Heart left ventricle (tissue), 16 donors: ENCODE measurements around the gene OR51B2. TPM values are rescaled to one million over a fixed set of nuclear protein-coding genes. Genes with fewer than 3 reads are reported as not detected.

Experiments used
- ATAC-seq, 4 donors: fragments of 200-7000 bp; cut with Tn5 transposase; one replicate each; pipeline ENCODE4 v1.9.1; 2020 to 2022; ENCODE audit warnings: moderate library complexity in 4 of 4, mild to moderate bottlenecking in 3 of 4, moderate number of reproducible peaks in 1 of 4
- DNase-seq, 5 donors: peaks; one replicate each; pipeline ENCODE4 v3.0.0-alpha.2; 2020
- H3K27ac ChIP-seq, 12 donors: fragments of 200-600 bp; sonication (generic) in 4 of 12; one replicate each; pipeline versions ENCODE4 v1.5.0 to v1.8.0; 2016 to 2022; ENCODE audit warnings: mild to moderate bottlenecking in 2 of 12
- H3K27me3 ChIP-seq, 9 donors: fragments of 200-600 bp; sonication (generic) in 2 of 9; one replicate each; pipeline versions ENCODE4 v1.5.1 to v1.8.0; 2016 to 2022; ENCODE audit warnings: mild to moderate bottlenecking in 3 of 9
- H3K36me3 ChIP-seq, 9 donors: fragments of 200-600 bp; sonication (generic) in 2 of 9; one replicate each; pipeline versions ENCODE4 v1.5.0 to v1.8.0; 2018 to 2022; ENCODE audit warnings: mild to moderate bottlenecking in 2 of 9
- H3K4me1 ChIP-seq, 12 donors: fragments of 200-600 bp; sonication (generic) in 4 of 12; one replicate each; pipeline versions ENCODE4 v1.5.0 to v1.8.0; 2016 to 2022; ENCODE audit warnings: mild to moderate bottlenecking in 3 of 12
- H3K4me3 ChIP-seq, 12 donors: fragments of 200-600 bp; sonication (generic) in 4 of 12; one replicate each; pipeline versions ENCODE4 v1.5.0 to v1.8.0; 2017 to 2022; ENCODE audit warnings: mild to moderate bottlenecking in 9 of 12, moderate library complexity in 4 of 12
- H3K9me3 ChIP-seq, 12 donors: fragments of 200-600 bp; sonication (generic) in 4 of 12; one replicate each; pipeline versions ENCODE4 v1.5.0 to v1.8.0; 2016 to 2022; ENCODE audit warnings: mild to moderate bottlenecking in 1 of 12
- POLR2A ChIP-seq, 2 donors: fragments of 450-650 bp; IDR thresholded peaks; one replicate each; pipeline ENCODE4 v1.6.1; 2017; ENCODE audit warnings: antibody characterized with exemption in 2 of 2, mild to moderate bottlenecking in 2 of 2, moderate library complexity in 2 of 2
- WGBS, 4 donors: extraction: QIAGEN DNeasy Blood & Tissue Kit in 2 of 4; methylation state at CpG; one replicate each; pipeline versions ENCODE4 v1.1.5 to v1.1.7; 2013 to 2018; 5-methylcytosine and 5-hydroxymethylcytosine counted together
- intact Hi-C, 10 donors: fragments of 100-400 bp; cut with DNase I; formaldehyde crosslinking; loops; one replicate each; pipeline versions ENCODE4 v1.11.1 to v1.14.2; 2022
- polyA plus RNA-seq, 2 donors: library from polyadenylated mRNA; stranded (reverse); fragments of 200-250 nt; gene quantifications; one replicate each; pipeline ENCODE4 v1.2.3, GENCODE V29; 2013
- total RNA-seq, 9 donors: library from RNA; depleted of rRNA in 2 of 9; stranded (reverse); fragments of >200 nt in 2 of 9; fragmentation: NEBNext Ultra II Directional in 3 of 9; extraction: Animal tissue kit (Norgen Biotek cat#: 25700) in 3 of 9; gene quantifications; one replicate each; pipeline versions ENCODE4 v1.1.0 to v1.2.4, GENCODE V29; 2016 to 2023
- TF ChIP-seq, protein P1 (sequence below), 12 donors: fragments of 200-600 bp; sonication (generic) in 4 of 12; IDR thresholded peaks; one replicate each; pipeline versions ENCODE4 v1.5.0 to v1.8.0; 2018 to 2022; ENCODE audit warnings: antibody characterized with exemption in 12 of 12, mild to moderate bottlenecking in 5 of 12
- donor health status: ischemic (EF 13 %, LVEDD 7.1; RV severe dilation, severe dysfunction).
- donor health status: healthy with polysubstance abuse.
- donor health status: DM: no; HTN: yes; CAD: no.
- donor health status: DM: no; HTN: no; CAD: no.
- donor health status: ischemic (EF 25% LVEDD 6.9; RV normal size, moderate dysfunction).
- donor health status: ischemic (EF 25% LVEDD 5.7; RV mildly dilated, moderate dysfunction).
- donor health status: healthy.
- donor health status: DM: yes; HTN: yes; CAD: no.
- donor health status: ischemic (EF 35%, LVEDD 5.7; RV mildly dilated, moderate dysfunction).
- donor health status: nonischemic (EF 11% LVEDD 7.7; RV severe dilation, severe dysfunction).
- donor health status: DM: yes; HTN: yes; CAD: no.
- donor health status: PGD.
- donor health status: ischemic (EF 29% LVEDD 5.4; RV normal size, mild dysfunction).
- donor health status: nonischemic (EF 23%, LVEDD 6.1; RV moderate dilation, normal function).

OR51B2 gene
- total and polyA plus RNA-seq, 11 donors: not detected

DNA sequence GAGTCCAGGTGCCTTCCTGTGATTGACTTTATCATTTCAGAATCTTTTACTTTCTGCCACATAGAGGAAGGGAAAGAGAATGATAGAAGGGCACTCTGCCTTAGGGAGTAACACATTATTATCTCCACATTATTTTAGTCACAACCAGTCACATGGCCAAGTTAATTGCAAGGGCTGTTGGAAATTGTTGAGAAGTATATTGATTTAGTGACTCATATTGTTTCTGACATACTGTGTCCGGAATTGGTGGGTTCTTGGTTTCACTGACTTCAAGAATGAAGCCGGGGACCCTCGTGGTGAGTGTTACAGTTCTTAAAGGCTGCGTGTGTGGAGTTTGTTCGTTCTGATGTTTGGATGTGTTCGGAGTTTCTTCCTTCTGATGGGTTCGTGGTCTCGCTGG, 31.1 kb downstream of the OR51B2 start:
- WGBS, 4 donors: 88 to 94% (median 90%) methylated on average over 8 of the region's 8 CpGs
- no peak for ATAC-seq
- no peaks in the 10 kb centered on the region for H3K36me3 ChIP-seq
- intact Hi-C loops: no loop called here
- no peaks in the 10 kb centered on the region for H3K4me1 ChIP-seq
- TF ChIP-seq, protein P1, sequence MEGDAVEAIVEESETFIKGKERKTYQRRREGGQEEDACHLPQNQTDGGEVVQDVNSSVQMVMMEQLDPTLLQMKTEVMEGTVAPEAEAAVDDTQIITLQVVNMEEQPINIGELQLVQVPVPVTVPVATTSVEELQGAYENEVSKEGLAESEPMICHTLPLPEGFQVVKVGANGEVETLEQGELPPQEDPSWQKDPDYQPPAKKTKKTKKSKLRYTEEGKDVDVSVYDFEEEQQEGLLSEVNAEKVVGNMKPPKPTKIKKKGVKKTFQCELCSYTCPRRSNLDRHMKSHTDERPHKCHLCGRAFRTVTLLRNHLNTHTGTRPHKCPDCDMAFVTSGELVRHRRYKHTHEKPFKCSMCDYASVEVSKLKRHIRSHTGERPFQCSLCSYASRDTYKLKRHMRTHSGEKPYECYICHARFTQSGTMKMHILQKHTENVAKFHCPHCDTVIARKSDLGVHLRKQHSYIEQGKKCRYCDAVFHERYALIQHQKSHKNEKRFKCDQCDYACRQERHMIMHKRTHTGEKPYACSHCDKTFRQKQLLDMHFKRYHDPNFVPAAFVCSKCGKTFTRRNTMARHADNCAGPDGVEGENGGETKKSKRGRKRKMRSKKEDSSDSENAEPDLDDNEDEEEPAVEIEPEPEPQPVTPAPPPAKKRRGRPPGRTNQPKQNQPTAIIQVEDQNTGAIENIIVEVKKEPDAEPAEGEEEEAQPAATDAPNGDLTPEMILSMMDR (IDR thresholded peaks at IDR 0.05): no peak
- no peak for TF ChIP-seq POLR2A (IDR thresholded peaks at IDR 0.05)
- H3K4me3 ChIP-seq: no peak overlapping the region
- DNase-seq: no peak
- H3K27me3 ChIP-seq: no peaks in the 10 kb centered on the region
- no peak overlapping the region for H3K27ac ChIP-seq
- no peaks in the 10 kb centered on the region for H3K9me3 ChIP-seq

DNA sequence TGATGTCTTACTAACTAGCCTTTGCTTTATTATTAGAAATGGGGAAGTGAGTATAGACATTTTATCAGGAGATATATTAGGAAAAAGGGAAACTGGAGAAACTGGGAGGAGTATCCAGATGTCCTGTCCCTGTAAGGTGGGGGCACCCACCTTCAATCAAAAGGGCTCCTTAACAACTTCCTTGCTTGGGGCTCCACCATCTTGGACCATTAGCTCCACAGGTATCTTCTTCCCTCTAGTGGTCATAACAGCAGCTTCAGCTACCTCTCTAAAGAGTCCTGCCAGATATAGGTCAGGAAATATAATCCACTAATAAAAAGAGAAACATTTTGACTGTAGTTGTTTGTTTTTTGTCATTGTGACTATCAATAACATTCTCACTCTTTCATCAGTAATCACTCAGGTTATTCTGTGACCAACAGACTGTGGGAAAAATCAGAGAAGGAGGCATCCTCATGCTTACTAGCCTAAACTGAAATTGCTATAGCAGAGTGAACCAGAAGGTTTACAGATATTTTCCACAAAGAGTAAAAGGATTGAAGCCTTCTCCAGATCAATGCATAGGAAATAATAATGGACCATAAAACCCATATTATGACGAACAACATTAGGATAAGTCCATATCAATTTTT, 32.8 kb downstream of the OR51B2 start:
- Histone ChIP-seq H3K9me3 (no peaks in the 10 kb centered on the region), H3K4me1 (no peaks in the 10 kb centered on the region), H3K4me3 (no peak overlapping the region), H3K27ac (no peak overlapping the region), H3K36me3 (no peaks in the 10 kb centered on the region), H3K27me3 (no peaks in the 10 kb centered on the region)
- DNase-seq (no peak), ATAC-seq (no peak)
- intact Hi-C loops: no loop called here
- no peak for TF ChIP-seq POLR2A (IDR thresholded peaks at IDR 0.05)
- TF ChIP-seq, protein P1 (IDR thresholded peaks at IDR 0.05): peak in 1 of 12 donors; percentile 9
- 68 to 79% (median 74%) methylated on average over 1 of the region's 1 CpG for WGBS, 4 donors

DNA sequence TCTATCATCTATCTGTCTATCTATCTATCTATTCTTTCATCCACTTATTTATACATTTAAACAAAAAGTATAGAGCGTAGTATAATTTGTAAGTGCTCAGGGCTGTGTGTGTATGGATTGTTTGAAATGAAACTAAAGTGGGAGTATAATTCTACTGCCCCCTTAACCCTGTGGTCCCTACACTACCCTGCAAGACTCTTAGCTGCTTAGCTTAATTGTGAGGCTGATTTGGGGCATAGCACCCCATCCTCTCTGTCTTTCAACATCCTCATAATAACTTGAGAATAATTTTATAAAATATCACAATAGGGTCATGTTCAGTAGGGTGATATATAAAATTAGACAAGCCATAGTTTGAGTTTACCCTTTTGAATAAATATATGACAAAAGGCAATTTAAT, 34.0 kb downstream of the OR51B2 start:
- Histone ChIP-seq H3K36me3 (no peaks in the 10 kb centered on the region), H3K27ac (no peak overlapping the region), H3K4me3 (no peak overlapping the region), H3K27me3 (no peaks in the 10 kb centered on the region), H3K9me3 (no peaks in the 10 kb centered on the region), H3K4me1 (no peaks in the 10 kb centered on the region)
- 72 to 88% (median 85%) methylated on average over 1 of the region's 1 CpG for WGBS, 4 donors
- TF ChIP-seq, protein P1 (IDR thresholded peaks at IDR 0.05): no peak
- TF ChIP-seq POLR2A (IDR thresholded peaks at IDR 0.05): no peak
- intact Hi-C loops: no loop called here
- no peak for ATAC-seq
- no peak for DNase-seq

DNA sequence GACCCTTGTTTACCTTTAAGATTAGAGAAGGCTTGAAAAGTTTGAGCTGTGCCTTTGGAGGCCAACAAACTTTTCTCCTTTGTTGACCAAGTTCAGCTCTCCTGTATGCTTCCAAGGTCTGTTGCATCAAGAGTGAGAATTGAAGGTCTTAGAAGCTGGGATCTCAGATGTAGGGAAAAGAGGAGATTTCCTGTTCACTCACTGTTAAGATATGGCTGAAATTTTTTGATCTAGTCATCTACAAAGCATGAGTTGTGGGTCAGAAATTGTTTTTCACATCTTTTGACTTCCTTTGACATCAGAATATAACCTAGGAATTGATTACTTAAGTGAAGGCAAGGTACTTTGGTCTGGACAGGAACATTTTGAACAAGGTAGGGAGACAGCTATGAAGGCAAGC, 34.4 kb downstream of the OR51B2 start:
- Histone ChIP-seq H3K36me3 (no peaks in the 10 kb centered on the region), H3K9me3 (no peaks in the 10 kb centered on the region), H3K27me3 (no peaks in the 10 kb centered on the region), H3K4me1 (no peaks in the 10 kb centered on the region), H3K4me3 (no peak overlapping the region), H3K27ac (no peak overlapping the region)
- intact Hi-C loops: no loop called here
- TF ChIP-seq, protein P1 (IDR thresholded peaks at IDR 0.05): no peak
- no peak for TF ChIP-seq POLR2A (IDR thresholded peaks at IDR 0.05)
- DNase-seq (no peak), ATAC-seq (no peak)
